ENCODE results near the gene CD209. TPM values are rescaled to one million over a fixed set of nuclear protein-coding genes. Genes with fewer than 3 reads are reported as not detected.

Gene CD209
- total RNA-seq, 1 experiment from 2014 or later, result not detected

- Histone ChIP-seq H3K27me3 (ENCODE audit: insufficient read depth, low read length) (no peaks in the 10 kb centered on the region), H3K9ac (ENCODE audit: low read length) (no peak overlapping the region), H3K9me3 (ENCODE audit: control insufficient read depth in 1 of 2, insufficient read depth in 1 of 2, low read depth in 1 of 2, low read length in 2 of 2) (no peaks in the 10 kb centered on the region), H3K36me3 (ENCODE audit: control insufficient read depth in 1 of 2, insufficient read depth in 2 of 2, low read length in 2 of 2) (no peaks in the 10 kb centered on the region), H4K20me1 (ENCODE audit: insufficient read depth) (no peaks in the 10 kb centered on the region), H3K4me1 (ENCODE audit: control insufficient read depth in 1 of 2, insufficient read depth in 2 of 2, low read length in 2 of 2) (peaks cover 11 to 22% of the 10 kb centered on the region in 2 experiments; a peak in 3 of 4 replicates), H3K4me3 (replicated peaks in 1 of 2; ENCODE audit: low read depth in 1 of 2, low read length in 2 of 2) (no peak overlapping the region), H2AFZ (ENCODE audit: low read depth, low read length, poor library complexity, severe bottlenecking) (no peak overlapping the region), H3K4me2 (ENCODE audit: low read length) (no peak overlapping the region), H3K9me2 (ENCODE audit: insufficient read depth) (no peaks in the 10 kb centered on the region), H3K79me2 (ENCODE audit: insufficient read depth, low read length) (no peaks in the 10 kb centered on the region), H3K27ac (ENCODE audit: low read depth, low read length) (no peak overlapping the region)
- ChIA-PET POLR2A (no interaction called here), RAD21 (ENCODE audit: low non-redundant PET in 1 of 2, low total read pairs in 2 of 2, uncharacterized antibody in 2 of 2, unreplicated experiment in 2 of 2) (no interaction called here), CTCF (no interaction called here)
- DNase-seq (ENCODE audit: low read depth, low spot score) (no peak), ATAC-seq (no peak)
- BruUV-seq (replicated peaks), result no TSS peak
- intact Hi-C loops (cut with micrococcal nuclease), result no loop called here
- TF ChIP-seq YY1 (IDR thresholded peaks at IDR 0.05; ENCODE audit: extremely low read depth, insufficient replicate concordance, low read depth, low read length) (no peak), ELF1 (IDR thresholded peaks at IDR 0.05; ENCODE audit: borderline replicate concordance, low read depth) (no peak), SP1 (IDR thresholded peaks at IDR 0.05; ENCODE audit: low read depth) (no peak), TCF7L2 (IDR thresholded peaks at IDR 0.05; ENCODE audit: borderline replicate concordance, extremely low read depth, insufficient read depth, insufficient read length) (no peak), JUND (IDR thresholded peaks at IDR 0.05) (no peak), ATF3 (IDR thresholded peaks at IDR 0.05) (no peak), POLR2A (IDR thresholded peaks at IDR 0.05; ENCODE audit: borderline replicate concordance, extremely low read depth, insufficient read depth, insufficient read length) (no peak), FOSL1 (IDR thresholded peaks at IDR 0.05; ENCODE audit: low read depth) (no peak), RAD21 (IDR thresholded peaks at IDR 0.05; ENCODE audit: low read depth) (no peak), REST (IDR thresholded peaks at IDR 0.05; ENCODE audit: low read depth) (no peak), ZNF274 (IDR thresholded peaks at IDR 0.05; ENCODE audit: low read depth, low read length) (no peak), CBX3 (IDR thresholded peaks at IDR 0.05; ENCODE audit: low read depth) (no peak), EGR1 (IDR thresholded peaks at IDR 0.05; ENCODE audit: low read depth) (no peak), MAX (IDR thresholded peaks at IDR 0.05) (no peak), EZH2 (IDR thresholded peaks at IDR 0.05) (no peak), ZFX (IDR thresholded peaks at IDR 0.05) (no peak), EZH2phosphoT487 (IDR thresholded peaks at IDR 0.05; ENCODE audit: borderline replicate concordance) (no peak), CEBPB (IDR thresholded peaks at IDR 0.05; ENCODE audit: low read depth) (no peak), SRF (IDR thresholded peaks at IDR 0.05; ENCODE audit: low read depth) (no peak)
- TF ChIP-seq, protein P1, sequence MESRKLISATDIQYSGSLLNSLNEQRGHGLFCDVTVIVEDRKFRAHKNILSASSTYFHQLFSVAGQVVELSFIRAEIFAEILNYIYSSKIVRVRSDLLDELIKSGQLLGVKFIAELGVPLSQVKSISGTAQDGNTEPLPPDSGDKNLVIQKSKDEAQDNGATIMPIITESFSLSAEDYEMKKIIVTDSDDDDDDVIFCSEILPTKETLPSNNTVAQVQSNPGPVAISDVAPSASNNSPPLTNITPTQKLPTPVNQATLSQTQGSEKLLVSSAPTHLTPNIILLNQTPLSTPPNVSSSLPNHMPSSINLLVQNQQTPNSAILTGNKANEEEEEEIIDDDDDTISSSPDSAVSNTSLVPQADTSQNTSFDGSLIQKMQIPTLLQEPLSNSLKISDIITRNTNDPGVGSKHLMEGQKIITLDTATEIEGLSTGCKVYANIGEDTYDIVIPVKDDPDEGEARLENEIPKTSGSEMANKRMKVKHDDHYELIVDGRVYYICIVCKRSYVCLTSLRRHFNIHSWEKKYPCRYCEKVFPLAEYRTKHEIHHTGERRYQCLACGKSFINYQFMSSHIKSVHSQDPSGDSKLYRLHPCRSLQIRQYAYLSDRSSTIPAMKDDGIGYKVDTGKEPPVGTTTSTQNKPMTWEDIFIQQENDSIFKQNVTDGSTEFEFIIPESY (IDR thresholded peaks at IDR 0.05; ENCODE audit: extremely low read depth, insufficient replicate concordance, low read length), result no peak
Observed at GRCh38 chr19:7795555-7796161, 48.3 kb upstream of the CD209 start.

All from HCT116 (cell line).